ENCODE data around the gene CDK11B.

DNA sequence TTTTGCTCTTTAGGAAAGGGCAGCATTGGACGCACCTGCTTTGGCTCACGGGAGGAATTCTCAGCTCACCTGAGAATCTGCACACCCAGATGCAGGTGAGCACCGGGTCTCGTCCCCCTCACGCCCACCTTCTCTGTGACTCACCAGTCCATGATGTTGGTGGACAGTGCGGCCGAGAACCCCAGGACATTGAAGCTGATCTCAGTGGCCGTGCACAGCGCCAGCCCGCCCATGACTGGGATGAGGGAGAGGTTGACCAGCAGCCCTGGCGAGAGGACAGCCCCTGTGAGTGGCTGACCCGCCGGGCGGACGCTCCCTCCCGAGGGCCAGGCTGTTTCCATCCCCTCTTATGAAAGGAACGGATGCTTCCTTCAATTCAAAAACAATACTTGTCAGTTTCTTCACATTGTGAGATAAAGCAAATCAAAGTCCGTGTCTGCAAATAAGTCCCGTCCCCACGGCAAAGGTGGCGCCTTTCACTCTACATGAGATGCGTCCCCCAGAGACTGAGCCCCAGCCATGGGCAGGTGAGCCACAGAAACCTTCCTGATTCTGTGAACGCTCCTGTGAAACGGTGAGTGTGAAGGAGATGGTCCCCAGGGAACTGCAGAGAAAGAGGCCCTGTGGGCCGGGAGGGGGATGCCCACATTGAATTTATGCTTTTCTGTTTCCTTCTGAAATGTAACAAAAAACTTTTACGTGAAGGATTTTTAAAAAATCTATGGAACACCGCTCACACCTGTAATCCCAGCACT is 12.7 kb upstream of the CDK11B start:
- TF ChIP-seq FOXM1 (IDR thresholded peaks at IDR 0.05; ENCODE audit: borderline replicate concordance) (no peak), FOXA1 (IDR thresholded peaks at IDR 0.05) (no peak), L3MBTL2 (conservative IDR thresholded peaks at IDR 0.05) (no peak), ZNF384 (IDR thresholded peaks at IDR 0.05) (no peak), SUZ12 (IDR thresholded peaks at IDR 0.05) (no peak), BHLHE40 (IDR thresholded peaks at IDR 0.05; ENCODE audit: borderline replicate concordance) (no peak), SP1 (IDR thresholded peaks at IDR 0.05) (no peak), FOXK2 (IDR thresholded peaks at IDR 0.05) (no peak), NFRKB (IDR thresholded peaks at IDR 0.05) (no peak), HDGF (IDR thresholded peaks at IDR 0.05; ENCODE audit: borderline replicate concordance) (no peak), ELF4 (IDR thresholded peaks at IDR 0.05) (no peak), TARDBP (IDR thresholded peaks at IDR 0.05) (no peak), ARNT (IDR thresholded peaks at IDR 0.05) (no peak)
- TF ChIP-seq, protein P1, sequence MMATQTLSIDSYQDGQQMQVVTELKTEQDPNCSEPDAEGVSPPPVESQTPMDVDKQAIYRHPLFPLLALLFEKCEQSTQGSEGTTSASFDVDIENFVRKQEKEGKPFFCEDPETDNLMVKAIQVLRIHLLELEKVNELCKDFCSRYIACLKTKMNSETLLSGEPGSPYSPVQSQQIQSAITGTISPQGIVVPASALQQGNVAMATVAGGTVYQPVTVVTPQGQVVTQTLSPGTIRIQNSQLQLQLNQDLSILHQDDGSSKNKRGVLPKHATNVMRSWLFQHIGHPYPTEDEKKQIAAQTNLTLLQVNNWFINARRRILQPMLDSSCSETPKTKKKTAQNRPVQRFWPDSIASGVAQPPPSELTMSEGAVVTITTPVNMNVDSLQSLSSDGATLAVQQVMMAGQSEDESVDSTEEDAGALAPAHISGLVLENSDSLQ (IDR thresholded peaks at IDR 0.05): no peak
